GM03348 (cell line): ENCODE data around the gene CHSY3.

Experiments
- DNase-seq: peaks from one replicate; pipeline ENCODE4 v3.0.0; 2012; ENCODE audit warnings: low spot score

The CHSY3 gene

GRCh38 chr5:129904102-129904666 lies at the start of gene CHSY3:
CHSY3 (plus strand) TSS chr5:129904465.
- DNase-seq = peak; percentile 94

GRCh38 chr5:129856325-129856724 lies 47.9 kb upstream of the CHSY3 start:
- DNase-seq = no peak

GRCh38 chr5:129857116-129857515 lies 47.1 kb upstream of the CHSY3 start:
- peak; percentile 4 for DNase-seq

GRCh38 chr5:129858131-129858675 lies 46.1 kb upstream of the CHSY3 start:
- DNase-seq = no peak

- no peak for DNase-seq
Observed at GRCh38 chr5:129884322-129884721, 19.9 kb upstream of the CHSY3 start.

- DNase-seq = peak; percentile 21
Observed at GRCh38 chr5:129899454-129899853, 4.8 kb upstream of the CHSY3 start.

- DNase-seq = no peak
Observed at GRCh38 chr5:129902816-129903215, 1.4 kb upstream of the CHSY3 start.

- no peak for DNase-seq
Observed at GRCh38 chr5:129903466-129904101, 681 bp upstream of the CHSY3 start.

GRCh38 chr5:129904667-129905472 lies 605 bp downstream of the CHSY3 start:
- DNase-seq = peak; percentile 50

GRCh38 chr5:129905473-129906176 lies 1.4 kb downstream of the CHSY3 start:
- DNase-seq = no peak

GRCh38 chr5:129906177-129906887 lies 2.1 kb downstream of the CHSY3 start:
- peak; percentile 58 for DNase-seq

- DNase-seq = no peak
Observed at GRCh38 chr5:129909225-129909624, 5.0 kb downstream of the CHSY3 start.

- no peak for DNase-seq
Observed at GRCh38 chr5:129912601-129913255, 8.5 kb downstream of the CHSY3 start.

GRCh38 chr5:129915415-129915814 lies 11.2 kb downstream of the CHSY3 start:
- DNase-seq = no peak

GRCh38 chr5:129917224-129917623 lies 13.0 kb downstream of the CHSY3 start:
- no peak for DNase-seq

- no peak for DNase-seq
Observed at GRCh38 chr5:129921204-129921603, 16.9 kb downstream of the CHSY3 start.

GRCh38 chr5:129930221-129930620 lies 26.0 kb downstream of the CHSY3 start:
- DNase-seq = no peak

GRCh38 chr5:129935626-129936025 lies 31.4 kb downstream of the CHSY3 start:
- DNase-seq = no peak

GRCh38 chr5:129938077-129938476 lies 33.8 kb downstream of the CHSY3 start:
- DNase-seq = no peak

GRCh38 chr5:129943936-129944335 lies 39.7 kb downstream of the CHSY3 start:
- DNase-seq = no peak

- DNase-seq = peak; percentile 68
Observed at GRCh38 chr5:129945028-129945427, 40.8 kb downstream of the CHSY3 start.
